Hepatocyte (in vitro differentiated cells): ENCODE results near the gene VPS16. TPM values are rescaled to one million over a fixed set of nuclear protein-coding genes. Genes with fewer than 3 reads are reported as not detected.

Source experiments
- DNase-seq: peaks from one replicate; pipeline ENCODE4 v3.0.0-alpha.2; 2016; ENCODE audit warnings: low spot score
- H2AFZ ChIP-seq: fragments of 200-600 bp; sonication (generic); 2 replicates; pipeline ENCODE4 v1.6.0; 2016; ENCODE audit warnings: antibody characterized with exemption, mild to moderate bottlenecking
- H3K27ac ChIP-seq: fragments of 200-600 bp; sonication (generic); 2 replicates; pipeline ENCODE4 v1.5.1; 2016; ENCODE audit warnings: mild to moderate bottlenecking
- H3K27me3 ChIP-seq: fragments of 200-600 bp; sonication (generic); 2 replicates; pipeline ENCODE4 v1.6.1; 2016
- H3K36me3 ChIP-seq: fragments of 200-600 bp; sonication (generic); replicated peaks from 2 replicates; pipeline ENCODE4 v1.5.1; 2016; ENCODE audit warnings: low read depth; ENCODE audit not compliant: insufficient read depth
- H3K4me1 ChIP-seq: fragments of 200-600 bp; sonication (generic); 2 replicates; pipeline ENCODE4 v1.5.1; 2016; ENCODE audit warnings: mild to moderate bottlenecking, moderate library complexity; ENCODE audit not compliant: insufficient read depth
- H3K4me2 ChIP-seq: fragments of 200-600 bp; sonication (generic); 2 replicates; pipeline ENCODE4 v1.6.0; 2016
- H3K4me3 ChIP-seq: fragments of 200-600 bp; sonication (generic); 2 replicates; pipeline ENCODE4 v1.5.1; 2016; ENCODE audit warnings: mild to moderate bottlenecking
- H3K79me2 ChIP-seq: fragments of 200-600 bp; sonication (generic); 2 replicates; pipeline ENCODE4 v1.6.0; 2017; ENCODE audit warnings: mild to moderate bottlenecking
- H3K9me2 ChIP-seq: fragments of 200-600 bp; sonication (generic); replicated peaks from 2 replicates; pipeline ENCODE4 v1.6.0; 2017; ENCODE audit warnings: mild to moderate bottlenecking; ENCODE audit not compliant: insufficient read depth
- H3K9me3 ChIP-seq: fragments of 200-600 bp; sonication (generic); 2 replicates; pipeline ENCODE4 v1.5.1; 2016; ENCODE audit warnings: low read depth, mild to moderate bottlenecking
- H4K20me1 ChIP-seq: fragments of 200-600 bp; sonication (generic); 2 replicates; pipeline ENCODE4 v1.6.0; 2016; ENCODE audit warnings: mild to moderate bottlenecking; ENCODE audit not compliant: insufficient read depth, poor library complexity, severe bottlenecking
- EZH2 ChIP-seq: fragments of 200-600 bp; sonication (generic); IDR thresholded peaks from 2 replicates; pipeline ENCODE4 v1.6.1; 2016; ENCODE audit warnings: antibody characterized with exemption, mild to moderate bottlenecking, borderline replicate concordance
- EZH2phosphoT487 ChIP-seq: fragments of 200-600 bp; sonication (generic); IDR thresholded peaks from one replicate; pipeline ENCODE4 v1.6.1; 2018; ENCODE audit warnings: antibody characterized with exemption, mild to moderate bottlenecking, low read depth, moderate library complexity; ENCODE audit not compliant: unreplicated experiment, severe bottlenecking
- WGBS: methylation state at CpG from one replicate; pipeline ENCODE4 v1.1.6; 2016; ENCODE audit warnings: low lambda C conversion rate; ENCODE audit errors: missing lambda C conversion rate; 5-methylcytosine and 5-hydroxymethylcytosine counted together
- polyA plus RNA-seq: library from polyadenylated mRNA; unstranded; fragments of >200 nt; fragmentation: Nextera tagmentation; extraction: Ambion mirVana; gene quantifications from 2 replicates; pipeline ENCODE4 v1.2.1, GENCODE V29; 2016
- total RNA-seq: library from RNA; depleted of rRNA; stranded (reverse); fragments of >200 nt; gene quantifications from 2 replicates; pipeline ENCODE4 v1.2.3, GENCODE V29; 2014
- TF ChIP-seq, protein P1 (sequence below): fragments of 200-600 bp; sonication (generic); IDR thresholded peaks from 2 replicates; pipeline ENCODE4 v1.5.1; 2016; ENCODE audit warnings: antibody characterized with exemption, mild to moderate bottlenecking; ENCODE audit not compliant: poor library complexity

Gene VPS16
- total and polyA plus RNA-seq, 2 experiments from 2014 or later = 34.6 to 42.9 TPM

- WGBS = 93% methylated on average over 11 of the region's 11 CpGs
- H3K27me3 ChIP-seq = peaks cover 23% of the 10 kb centered on the region
- DNase-seq = no peak
- H3K4me3 ChIP-seq = no peak overlapping the region
- H3K36me3 ChIP-seq = no peaks in the 10 kb centered on the region
- no peak overlapping the region for H2AFZ ChIP-seq
- H3K79me2 ChIP-seq = no peaks in the 10 kb centered on the region
- H4K20me1 ChIP-seq = no peaks in the 10 kb centered on the region
- H3K9me2 ChIP-seq = no peaks in the 10 kb centered on the region
- H3K4me1 ChIP-seq = peaks cover 1% of the 10 kb centered on the region
- H3K9me3 ChIP-seq = no peaks in the 10 kb centered on the region
- H3K27ac ChIP-seq = no peak overlapping the region
- H3K4me2 ChIP-seq = no peak overlapping the region
- TF ChIP-seq EZH2phosphoT487 = no peak
- TF ChIP-seq, protein P1, sequence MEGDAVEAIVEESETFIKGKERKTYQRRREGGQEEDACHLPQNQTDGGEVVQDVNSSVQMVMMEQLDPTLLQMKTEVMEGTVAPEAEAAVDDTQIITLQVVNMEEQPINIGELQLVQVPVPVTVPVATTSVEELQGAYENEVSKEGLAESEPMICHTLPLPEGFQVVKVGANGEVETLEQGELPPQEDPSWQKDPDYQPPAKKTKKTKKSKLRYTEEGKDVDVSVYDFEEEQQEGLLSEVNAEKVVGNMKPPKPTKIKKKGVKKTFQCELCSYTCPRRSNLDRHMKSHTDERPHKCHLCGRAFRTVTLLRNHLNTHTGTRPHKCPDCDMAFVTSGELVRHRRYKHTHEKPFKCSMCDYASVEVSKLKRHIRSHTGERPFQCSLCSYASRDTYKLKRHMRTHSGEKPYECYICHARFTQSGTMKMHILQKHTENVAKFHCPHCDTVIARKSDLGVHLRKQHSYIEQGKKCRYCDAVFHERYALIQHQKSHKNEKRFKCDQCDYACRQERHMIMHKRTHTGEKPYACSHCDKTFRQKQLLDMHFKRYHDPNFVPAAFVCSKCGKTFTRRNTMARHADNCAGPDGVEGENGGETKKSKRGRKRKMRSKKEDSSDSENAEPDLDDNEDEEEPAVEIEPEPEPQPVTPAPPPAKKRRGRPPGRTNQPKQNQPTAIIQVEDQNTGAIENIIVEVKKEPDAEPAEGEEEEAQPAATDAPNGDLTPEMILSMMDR = no peak
- TF ChIP-seq EZH2 = no peak
Observed at GRCh38 chr20:2794866-2795447, 45.6 kb upstream of the VPS16 start.

GRCh38 chr20:2795451-2795850 is 45.1 kb upstream of the VPS16 start:
- no peak overlapping the region for H3K4me2 ChIP-seq
- H3K79me2 ChIP-seq = no peaks in the 10 kb centered on the region
- H3K36me3 ChIP-seq = no peaks in the 10 kb centered on the region
- no peak overlapping the region for H3K27ac ChIP-seq
- 93% methylated on average over 24 of the region's 24 CpGs for WGBS
- H3K27me3 ChIP-seq = peaks cover 27% of the 10 kb centered on the region
- DNase-seq = no peak
- no peaks in the 10 kb centered on the region for H4K20me1 ChIP-seq
- no peak overlapping the region for H3K4me3 ChIP-seq
- no peaks in the 10 kb centered on the region for H3K9me2 ChIP-seq
- no peaks in the 10 kb centered on the region for H3K9me3 ChIP-seq
- H3K4me1 ChIP-seq = peaks cover 3% of the 10 kb centered on the region
- TF ChIP-seq EZH2phosphoT487 (no peak), EZH2 (no peak)
- TF ChIP-seq, protein P1 = no peak
- no peak overlapping the region for H2AFZ ChIP-seq

- H3K9me2 ChIP-seq = no peaks in the 10 kb centered on the region
- H3K4me3 ChIP-seq = no peak overlapping the region
- peaks cover 27% of the 10 kb centered on the region for H3K27me3 ChIP-seq
- TF ChIP-seq EZH2phosphoT487 (no peak), EZH2 (no peak)
- TF ChIP-seq, protein P1 = no peak
- H3K36me3 ChIP-seq = no peaks in the 10 kb centered on the region
- no peaks in the 10 kb centered on the region for H4K20me1 ChIP-seq
- WGBS = 93% methylated on average over 17 of the region's 20 CpGs
- H3K9me3 ChIP-seq = no peaks in the 10 kb centered on the region
- no peak overlapping the region for H2AFZ ChIP-seq
- H3K79me2 ChIP-seq = no peaks in the 10 kb centered on the region
- peaks cover 3% of the 10 kb centered on the region for H3K4me1 ChIP-seq
- no peak overlapping the region for H3K4me2 ChIP-seq
- DNase-seq = no peak
- H3K27ac ChIP-seq = no peak overlapping the region
Observed at GRCh38 chr20:2796011-2796660, 44.4 kb upstream of the VPS16 start.
